IMR-90 (cell line): ENCODE results near the gene GHR. TPM values are rescaled to one million over a fixed set of nuclear protein-coding genes. Genes with fewer than 3 reads are reported as not detected.

ENCODE experiments used
- ATAC-seq: fragments of 200-7000 bp; cut with Tn5 transposase; 2 replicates; pipeline ENCODE4 v1.9.1; 2020; ENCODE audit warnings: low read depth, mild to moderate bottlenecking, moderate library complexity
- BruUV-seq: library from RNA; stranded (reverse); fragments of 400-500 nt; replicated peaks from 2 replicates; lab custom pipeline; 2021; lab: Mats Ljungman, UMichigan
- CTCF ChIA-PET: fragments of 300-600 bp; formaldehyde crosslinking; extraction: SDS; loops from one replicate; lab custom pipeline; 2021; ENCODE audit warnings: antibody characterized with exemption; lab: Yijun Ruan, JAX
- POLR2A ChIA-PET: fragments of 300-600 bp; sonication (Branson Sonifier 250); formaldehyde crosslinking; loops from one replicate; lab custom pipeline; 2022; ENCODE audit warnings: antibody characterized with exemption; ENCODE audit not compliant: unreplicated experiment; lab: Charles Lee
- DNase-seq: peaks from one replicate; pipeline ENCODE4 v3.0.0; 2013
- H2AFZ ChIP-seq: replicated peaks from 2 replicates; pipeline ENCODE3; 2013; ENCODE audit warnings: low read length, mild to moderate bottlenecking; ENCODE audit not compliant: poor library complexity
- H2AK5ac ChIP-seq: 2 replicates; pipeline ENCODE4 v1.6.1; 2013; ENCODE audit warnings: low read depth, low read length, inconsistent platforms
- H2AK9ac ChIP-seq: replicated peaks from 2 replicates; pipeline ENCODE3; 2013; ENCODE audit warnings: mild to moderate bottlenecking, low read depth, low read length, moderate library complexity; ENCODE audit not compliant: poor library complexity
- H2BK120ac ChIP-seq: 2 replicates; pipeline ENCODE4 v1.6.1; 2013; ENCODE audit warnings: low read depth, low read length, inconsistent platforms
- H2BK15ac ChIP-seq: 3 replicates; pipeline ENCODE4 v1.6.1; 2013; ENCODE audit warnings: low read depth, low read length, inconsistent platforms
- H2BK20ac ChIP-seq: 2 replicates; pipeline ENCODE4 v1.6.1; 2013; ENCODE audit warnings: low read depth, mild to moderate bottlenecking, inconsistent platforms, low read length, moderate library complexity
- H2BK5ac ChIP-seq: 2 replicates; pipeline ENCODE4 v1.6.1; 2013; ENCODE audit warnings: mild to moderate bottlenecking, low read depth, low read length, inconsistent platforms; ENCODE audit not compliant: poor library complexity, severe bottlenecking
- H3K14ac ChIP-seq: replicated peaks from 2 replicates; pipeline ENCODE4 v1.6.1; 2013; ENCODE audit warnings: low read depth, low read length, inconsistent platforms
- H3K18ac ChIP-seq: 2 replicates; pipeline ENCODE4 v1.6.1; 2013; ENCODE audit warnings: low read depth, low read length, control low read depth
- H3K23ac ChIP-seq: 2 replicates; pipeline ENCODE4 v1.6.1; 2013; ENCODE audit warnings: low read depth, low read length, inconsistent platforms
- H3K27ac ChIP-seq: 2 replicates; pipeline ENCODE4 v1.5.1; 2013; ENCODE audit warnings: mild to moderate bottlenecking, control low read depth, low read length; ENCODE audit not compliant: insufficient read depth
- H3K27me3 ChIP-seq: 2 replicates; pipeline ENCODE4 v1.6.1; 2013; ENCODE audit warnings: low read length; ENCODE audit not compliant: control insufficient read depth, insufficient read depth
- H3K36me3 ChIP-seq: 2 replicates; pipeline ENCODE4 v1.6.1; 2013; ENCODE audit warnings: low read length, mixed read lengths; ENCODE audit not compliant: control insufficient read depth, insufficient read depth
- H3K4ac ChIP-seq: 2 replicates; pipeline ENCODE4 v1.6.1; 2013; ENCODE audit warnings: low read depth, low read length, inconsistent platforms
- H3K4me1 ChIP-seq: 2 replicates; pipeline ENCODE4 v1.6.1; 2013; ENCODE audit warnings: low read length, mixed read lengths; ENCODE audit not compliant: control insufficient read depth, insufficient read depth
- H3K4me2 ChIP-seq: 2 replicates; pipeline ENCODE4 v1.6.1; 2013; ENCODE audit warnings: low read depth, mild to moderate bottlenecking, control low read depth, low read length, moderate library complexity
- H3K4me3 ChIP-seq: 2 replicates; pipeline ENCODE4 v1.5.1; 2013; ENCODE audit warnings: low read depth, mild to moderate bottlenecking, control low read depth, low read length, moderate library complexity; ENCODE audit not compliant: insufficient read depth
- H3K56ac ChIP-seq: 2 replicates; pipeline ENCODE4 v1.6.1; 2013; ENCODE audit warnings: low read length, inconsistent platforms; ENCODE audit not compliant: insufficient read depth; ENCODE audit errors: extremely low read depth
- H3K79me1 ChIP-seq, 2 experiments: 2 replicates each; pipeline ENCODE4 v1.6.1; 2013; ENCODE audit warnings: low read length in 2 of 2, inconsistent platforms in 1 of 2, low read depth in 1 of 2
- H3K9ac ChIP-seq: 2 replicates; pipeline ENCODE4 v1.6.1; 2013; ENCODE audit warnings: low read depth, low read length, control low read depth
- H3K9me1 ChIP-seq: 2 replicates; pipeline ENCODE4 v1.6.1; 2013; ENCODE audit warnings: low read length, inconsistent platforms; ENCODE audit not compliant: insufficient read depth
- H3K9me3 ChIP-seq: 2 replicates; pipeline ENCODE4 v1.6.1; 2013; ENCODE audit warnings: low read length; ENCODE audit not compliant: control insufficient read depth, insufficient read depth
- H4K20me1 ChIP-seq: 2 replicates; pipeline ENCODE4 v1.6.1; 2013; ENCODE audit warnings: low read length, inconsistent platforms; ENCODE audit not compliant: insufficient read depth
- H4K5ac ChIP-seq: 2 replicates; pipeline ENCODE4 v1.6.1; 2013; ENCODE audit warnings: mild to moderate bottlenecking, low read depth, low read length, control low read depth
- H4K8ac ChIP-seq, 2 experiments: 2 replicates each; pipeline ENCODE4 v1.6.1; 2013; ENCODE audit warnings: low read depth in 2 of 2, low read length in 2 of 2, control low read depth in 1 of 2, inconsistent platforms in 1 of 2
- H4K91ac ChIP-seq: 2 replicates; pipeline ENCODE4 v1.6.1; 2013; ENCODE audit warnings: low read depth, low read length, inconsistent platforms; ENCODE audit not compliant: insufficient read depth
- BHLHE40 ChIP-seq: fragments of 150-350 bp; IDR thresholded peaks from 2 replicates; pipeline ENCODE4 v1.6.1; 2016; ENCODE audit warnings: mild to moderate bottlenecking, low read depth, low read length
- CHD1 ChIP-seq: IDR thresholded peaks from 2 replicates; pipeline ENCODE4 v1.6.1; 2012; ENCODE audit warnings: low read depth, low read length, improper control_type of control experiment
- MXI1 ChIP-seq: IDR thresholded peaks from 2 replicates; pipeline ENCODE4 v1.6.1; 2012; ENCODE audit warnings: low read depth, mild to moderate bottlenecking, low read length, moderate library complexity, borderline replicate concordance
- RFX5 ChIP-seq: IDR thresholded peaks from 2 replicates; pipeline ENCODE4 v1.8.0; 2012; ENCODE audit warnings: low read depth, mild to moderate bottlenecking, low read length, moderate library complexity
- WGBS, 2 experiments: methylation state at CpG; one replicate each; pipeline versions ENCODE4 v1.1.5 to v1.1.7; 2013; ENCODE audit warnings: missing lambda C conversion rate in 2 of 2; ENCODE audit not compliant: insufficient read length in 1 of 2; ENCODE audit errors: extremely low coverage in 2 of 2; 5-methylcytosine and 5-hydroxymethylcytosine counted together
- dilution Hi-C: fragments of 300-500 bp; cut with HindIII; formaldehyde crosslinking; loops from one replicate; pipeline ENCODE4 v1.14.3; 2018; ENCODE audit warnings: low sequenced_read_pairs; ENCODE audit not compliant: unreplicated experiment
- in situ Hi-C: fragments of 300-500 bp; cut with MboI; formaldehyde crosslinking; loops from 3 replicates; pipeline ENCODE4 v1.14.3; 2019; ENCODE audit warnings: low sequenced_read_pairs, inconsistent platforms, mixed read lengths
- intact Hi-C: fragments of 100-400 bp; cut with micrococcal nuclease; formaldehyde crosslinking; loops from 2 replicates; pipeline ENCODE4 v1.10.0; 2022
- polyA plus RNA-seq, 3 experiments: library from polyadenylated mRNA; depleted of rRNA; stranded (reverse); fragments of >200 nt; gene quantifications; 2 replicates each; pipeline ENCODE4 v1.2.3, GENCODE V29; 2012; ENCODE audit warnings: low replicate concordance in 1 of 3
- total RNA-seq: library from RNA; depleted of rRNA; stranded (reverse); fragments of >200 nt; gene quantifications from 2 replicates; pipeline ENCODE4 v1.2.3, GENCODE V29; 2012

The GHR gene
- total and polyA plus RNA-seq, 2 of the 4 experiments (the other 2 are of a cell fraction), result 0.36 to 1.1 TPM

GRCh38 chr5:42552597-42552996, 129.4 kb downstream of the GHR start:
- ATAC-seq, result no peak
- Histone ChIP-seq H3K56ac (no peak overlapping the region), H4K91ac (no peak overlapping the region), H3K27ac (no peak overlapping the region), H2BK5ac (no peak overlapping the region), H3K27me3 (no peaks in the 10 kb centered on the region), H3K14ac (no peak overlapping the region), H2AK5ac (no peak overlapping the region), H3K36me3 (no peaks in the 10 kb centered on the region), H3K4me1 (no peaks in the 10 kb centered on the region), H4K20me1 (no peaks in the 10 kb centered on the region), H3K4ac (no peak overlapping the region), H2BK15ac (no peak overlapping the region), H3K4me3 (no peak overlapping the region), H3K18ac (no peak overlapping the region), H3K4me2 (no peak overlapping the region), H3K9ac (no peak overlapping the region), H4K8ac (no peak overlapping the region), H2BK20ac (no peak overlapping the region), H4K5ac (no peak overlapping the region), H3K23ac (no peak overlapping the region), H3K9me1 (no peaks in the 10 kb centered on the region), H2AFZ (no peak overlapping the region), H2BK120ac (no peak overlapping the region), H2AK9ac (no peak overlapping the region), H3K79me1 (no peaks in the 10 kb centered on the region), H3K9me3 (no peaks in the 10 kb centered on the region)
- intact Hi-C loops (no loop called here), dilution Hi-C loops (no loop called here), in situ Hi-C loops (no loop called here)
- CTCF ChIA-PET, result interaction anchor here (1.1 kb wide), 1 partner anchor 31 kb away, joined by 3 read pairs; no protein-coding TSS in a partner anchor
- no CpG with 5 or more reads among the region's 1 CpG for WGBS, 2 experiments
- BruUV-seq, result no TSS peak
- TF ChIP-seq CHD1 (no peak), MXI1 (no peak), RFX5 (no peak), BHLHE40 (no peak)
- DNase-seq, result no peak
- POLR2A ChIA-PET, result no interaction called here
